GM06990 (cell line): ENCODE data around the gene CFAP74.
A peak's percentile ranks its signal among the peaks of the same experiment; 100 is the strongest.

Source experiments
- DNase-seq: peaks from one replicate; pipeline ENCODE4 v3.0.0-alpha.2; 2011; ENCODE audit not compliant: insufficient read length; ENCODE audit errors: extremely low read depth
- H3K27me3 ChIP-seq: replicated peaks from 2 replicates; pipeline ENCODE4 v1.6.0; 2011; ENCODE audit warnings: low read length; ENCODE audit not compliant: control insufficient read depth, insufficient read depth
- H3K36me3 ChIP-seq: 2 replicates; pipeline ENCODE4 v1.5.1; 2011; ENCODE audit warnings: low read length; ENCODE audit not compliant: control insufficient read depth, insufficient read depth
- H3K4me3 ChIP-seq: replicated peaks from 2 replicates; pipeline ENCODE4 v1.5.1; 2011; ENCODE audit warnings: low read depth, mild to moderate bottlenecking, control low read depth, low read length
- CTCF ChIP-seq: IDR thresholded peaks from 2 replicates; pipeline ENCODE4 v1.5.1; 2011; ENCODE audit warnings: low read length, control low read depth, mild to moderate bottlenecking, inconsistent platforms; ENCODE audit not compliant: insufficient read depth, poor library complexity, severe bottlenecking

Gene CFAP74

GRCh38 chr1:1910651-1911331 lies 92.8 kb downstream of the CFAP74 start:
- no peak for TF ChIP-seq CTCF
- no peak for DNase-seq
- Histone ChIP-seq H3K36me3 (no peaks in the 10 kb centered on the region), H3K27me3 (no peaks in the 10 kb centered on the region; the same call in 1 of the 2 replicates), H3K4me3 (no peak overlapping the region)

DNA sequence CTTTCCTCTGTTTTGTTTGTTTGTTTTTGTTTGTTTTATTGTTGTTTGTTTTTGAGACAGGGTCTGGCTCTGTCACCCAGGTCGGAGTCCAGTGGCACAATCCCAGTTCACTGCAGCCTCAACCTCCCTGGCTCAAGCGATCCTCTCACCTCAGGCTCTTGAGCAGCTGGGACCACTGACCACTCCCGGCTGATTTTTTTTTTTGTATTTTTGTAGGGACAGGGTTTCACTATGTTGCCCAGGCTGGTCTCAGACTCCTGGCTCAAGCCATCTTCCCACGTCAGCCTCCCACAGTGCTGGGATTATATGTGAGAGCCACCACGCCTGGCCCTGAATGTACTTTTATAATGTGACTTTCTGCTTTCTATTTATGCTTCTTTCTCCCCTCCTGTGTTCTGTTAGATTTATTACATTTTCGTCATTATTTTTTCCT lies 93.5 kb downstream of the CFAP74 start:
- H3K36me3 ChIP-seq, result no peaks in the 10 kb centered on the region
- H3K4me3 ChIP-seq, result no peak overlapping the region
- H3K27me3 ChIP-seq, result no peaks in the 10 kb centered on the region; the same call in 1 of the 2 replicates
- TF ChIP-seq CTCF, result no peak
- DNase-seq, result no peak

DNA sequence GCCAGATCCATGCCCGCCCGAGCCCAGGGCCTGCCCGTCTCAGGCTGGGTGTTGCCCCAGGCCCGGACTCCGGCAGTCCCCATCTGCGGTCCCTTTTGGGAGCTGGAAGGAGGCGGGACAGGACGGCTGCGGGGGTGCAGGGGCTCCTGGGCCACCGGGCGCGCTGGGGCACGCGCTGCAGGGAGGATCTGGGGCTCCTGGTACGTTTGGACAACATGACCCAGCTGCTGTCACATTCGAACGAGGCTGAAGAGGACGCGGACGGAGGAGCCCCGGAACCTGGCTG lies 95.1 kb downstream of the CFAP74 start:
- TF ChIP-seq CTCF, result no peak
- no peak for DNase-seq
- no peaks in the 10 kb centered on the region for H3K36me3 ChIP-seq
- no peaks in the 10 kb centered on the region for H3K27me3 ChIP-seq
- H3K4me3 ChIP-seq, result peak overlapping the region; percentile 71

DNA sequence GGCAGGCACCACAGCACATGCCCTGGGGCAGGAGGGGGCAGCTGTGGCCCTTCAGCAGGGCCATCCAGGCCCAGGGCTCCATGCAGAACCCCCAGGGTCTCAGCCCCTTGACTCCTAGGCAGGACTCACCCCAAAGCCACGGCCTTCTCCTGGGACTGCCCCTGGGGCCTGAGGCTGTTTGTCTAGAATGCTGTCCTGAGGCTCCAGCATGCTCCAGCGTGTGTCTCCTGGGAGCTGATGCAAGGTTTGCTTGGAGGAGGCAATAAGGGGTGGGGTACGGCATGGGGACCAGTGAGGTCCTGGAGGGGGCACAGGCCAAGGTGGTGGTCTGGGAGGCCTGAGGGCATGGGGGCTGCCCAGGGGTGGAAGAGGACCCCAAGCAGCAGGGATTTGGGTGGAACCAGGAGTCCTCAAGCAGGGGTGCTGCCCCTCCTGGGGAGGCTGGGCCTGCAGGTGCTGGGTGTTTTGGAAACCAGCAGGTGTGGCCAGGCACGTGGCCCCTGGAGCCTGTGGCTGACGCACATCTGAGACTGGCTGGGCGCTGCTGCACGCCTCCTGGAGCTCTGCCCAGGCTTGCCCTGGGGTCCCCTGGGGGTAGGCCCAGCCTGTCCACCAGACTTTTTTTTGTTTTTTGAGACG lies 96.4 kb downstream of the CFAP74 start:
- DNase-seq, result peak; percentile 75
- no peaks in the 10 kb centered on the region for H3K36me3 ChIP-seq

DNA sequence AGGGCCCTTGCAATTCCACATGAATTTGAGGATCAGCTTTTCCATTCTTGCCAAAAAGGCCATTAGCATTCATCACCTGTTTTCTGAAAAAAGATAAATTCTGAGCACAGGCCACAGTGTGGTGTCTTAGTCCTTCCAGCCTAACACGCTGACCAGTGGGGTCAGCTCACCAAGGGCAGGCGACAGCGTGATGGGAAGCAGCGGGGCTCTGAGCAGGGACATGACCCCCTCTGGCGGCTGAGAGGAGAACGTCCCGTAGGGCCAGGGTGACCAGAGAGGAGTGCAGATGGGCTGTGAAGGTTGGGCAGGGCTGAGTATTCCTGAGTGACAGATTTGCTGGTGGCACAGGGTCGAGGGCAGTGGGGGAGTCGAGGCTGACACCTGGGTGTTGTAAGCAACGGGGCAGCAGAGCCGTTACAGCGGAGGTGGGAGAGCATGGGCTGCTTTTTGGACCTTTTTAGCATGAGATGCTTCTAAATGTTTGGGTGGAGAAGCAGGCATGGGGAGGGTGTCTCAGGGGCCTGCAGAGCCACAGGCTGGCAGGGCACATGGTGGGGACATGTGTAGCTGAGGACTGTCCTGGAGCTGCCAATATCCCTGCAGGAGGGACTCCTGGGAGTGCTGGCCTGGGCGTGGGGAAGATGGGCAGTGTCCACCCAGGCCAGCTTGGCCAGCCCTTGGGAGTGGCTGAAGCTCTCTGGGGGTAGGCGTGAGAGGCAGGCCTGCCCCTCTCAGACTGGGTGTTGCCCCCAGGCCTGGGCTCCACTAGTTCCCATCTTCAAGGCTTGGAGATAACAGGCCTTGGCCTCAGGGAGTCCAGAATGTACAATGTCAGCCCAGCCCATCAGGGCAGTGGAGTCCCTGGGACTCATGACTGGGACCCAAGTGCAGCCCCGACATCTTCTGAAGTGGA lies 97.1 kb downstream of the CFAP74 start:
- Histone ChIP-seq H3K36me3 (no peaks in the 10 kb centered on the region), H3K27me3 (no peaks in the 10 kb centered on the region; the same call in 1 of the 2 replicates), H3K4me3 (no peak overlapping the region)
- peak; percentile 63 for DNase-seq
- TF ChIP-seq CTCF, result peak; percentile 96

More for the DNA sequence above, 96.4 kb downstream of the CFAP74 start:
- no peak for TF ChIP-seq CTCF
- Histone ChIP-seq H3K27me3 (no peaks in the 10 kb centered on the region), H3K4me3 (no peak overlapping the region)
